Stimulated activated CD4-positive, alpha-beta T cell treated with anti-CD3 and anti-CD28 coated beads, Interleukin-15, amount 100 ng/mL, for 48 hours (primary cell): Measurements from ENCODE around the gene GREB1.
"Not testable (repeated sequence)": the region's sequence is repeated elsewhere in the genome, so short reads cannot be mapped to it uniquely, and the experiment has no call there.

Experiments used
- DNase-seq, 2 donors: peaks; one replicate each; pipeline ENCODE4 v3.0.0-alpha.2; 2020; ENCODE audit warnings: low read depth in 2 of 2

Gene GREB1

GRCh38 chr2:11634584-11634983, 100.7 kb downstream of the GREB1 start:
- DNase-seq, result no peak

- DNase-seq, result no peak
Observed at GRCh38 chr2:11635141-11635540, 101.3 kb downstream of the GREB1 start.

DNA sequence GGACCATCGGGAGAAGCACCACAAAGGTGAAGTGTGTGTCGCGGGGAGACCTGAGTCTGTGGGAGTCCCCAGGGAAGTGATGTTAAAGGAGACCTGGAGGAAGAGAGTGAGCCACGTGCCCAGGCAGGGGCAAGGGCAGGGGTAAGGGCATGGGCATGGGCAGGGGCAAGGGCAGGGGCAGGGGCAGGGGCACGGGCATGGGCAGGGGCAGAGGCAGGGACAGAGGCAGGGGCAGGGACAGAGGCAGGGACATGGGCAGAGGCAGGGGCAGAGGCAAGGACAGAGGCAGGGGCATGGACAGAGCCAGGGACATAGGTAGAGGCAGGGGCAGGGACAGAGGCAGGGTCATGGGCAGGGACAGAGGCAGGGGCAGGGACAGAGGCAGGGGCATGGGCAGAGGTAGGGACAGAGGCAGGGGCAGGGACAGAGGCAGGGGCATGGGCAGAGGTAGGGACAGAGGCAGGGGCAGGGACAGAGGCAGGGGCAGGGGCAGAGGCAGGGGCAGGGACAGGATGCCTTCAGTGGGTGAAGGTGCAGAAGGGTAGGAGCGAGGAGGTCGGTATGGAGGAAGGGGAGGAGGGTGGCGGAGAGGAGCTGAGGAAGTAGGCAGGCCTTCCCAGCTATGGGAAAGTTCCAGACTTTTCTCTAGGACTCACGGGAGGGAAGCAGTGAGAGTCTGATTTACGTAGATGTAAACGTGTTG, 102.9 kb downstream of the GREB1 start:
- DNase-seq, result no peak

DNA sequence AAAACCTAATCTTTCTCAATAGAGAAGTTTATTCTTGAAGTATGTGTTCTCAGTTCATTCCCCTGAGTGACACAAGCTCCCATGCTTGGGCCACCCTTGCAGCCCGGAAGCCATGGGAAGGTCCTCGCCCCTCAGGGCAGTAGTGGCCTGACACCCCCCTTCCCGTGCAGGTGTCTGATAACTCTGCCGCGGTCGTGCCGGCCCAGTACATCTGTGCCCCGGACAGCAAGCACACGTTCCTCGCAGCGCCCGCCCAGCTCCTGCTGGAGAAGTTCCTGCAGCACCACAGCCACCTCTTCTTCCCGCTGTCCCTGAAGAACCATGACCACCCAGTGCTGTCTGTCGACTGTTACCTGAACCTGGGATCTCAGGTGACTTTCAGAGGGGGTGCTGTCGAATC, 103.7 kb downstream of the GREB1 start:
- no peak for DNase-seq

DNA sequence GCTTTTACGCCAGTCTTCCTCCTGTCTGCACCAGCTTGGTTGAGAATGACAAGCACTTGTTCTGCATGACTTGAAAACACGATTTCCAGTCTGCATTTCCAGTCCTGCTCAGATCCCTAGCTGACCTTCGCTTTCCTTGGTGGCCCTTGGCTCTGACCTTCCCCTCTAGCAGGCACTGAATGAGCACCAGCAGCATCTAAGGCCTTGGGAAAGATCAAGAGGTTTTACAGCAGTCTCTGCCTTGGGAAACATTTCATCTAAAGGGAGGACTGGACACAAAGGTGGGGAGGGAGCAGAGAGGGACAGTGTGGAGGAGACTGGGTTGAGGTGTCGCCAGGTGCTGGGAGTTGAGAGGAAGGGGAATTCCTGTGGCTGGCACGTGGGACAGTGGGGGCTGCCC, 105.7 kb downstream of the GREB1 start:
- DNase-seq, result no peak

- DNase-seq, result no peak
Observed at GRCh38 chr2:11640132-11640531, 106.3 kb downstream of the GREB1 start.

- DNase-seq, result no peak
Observed at GRCh38 chr2:11642972-11643371, 109.1 kb downstream of the GREB1 start.

DNA sequence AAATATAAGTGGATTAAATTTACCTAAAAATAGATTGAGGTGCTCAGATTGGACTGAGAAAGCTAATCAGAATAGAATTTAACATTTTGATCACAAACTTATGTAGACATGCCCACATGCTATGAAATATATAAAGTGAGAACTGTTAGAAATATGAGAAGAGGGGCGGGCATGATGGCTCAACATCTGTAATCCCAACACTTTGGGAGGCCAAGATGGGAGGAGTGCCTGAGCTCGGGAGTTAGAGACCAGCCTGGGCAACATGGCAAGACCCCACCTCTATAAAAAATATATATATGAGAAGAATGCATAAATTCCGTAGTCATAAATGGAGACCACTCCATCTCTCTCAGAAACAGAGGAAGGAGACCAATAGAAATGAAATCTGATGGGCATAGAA, 110.4 kb downstream of the GREB1 start:
- DNase-seq, result no peak

DNA sequence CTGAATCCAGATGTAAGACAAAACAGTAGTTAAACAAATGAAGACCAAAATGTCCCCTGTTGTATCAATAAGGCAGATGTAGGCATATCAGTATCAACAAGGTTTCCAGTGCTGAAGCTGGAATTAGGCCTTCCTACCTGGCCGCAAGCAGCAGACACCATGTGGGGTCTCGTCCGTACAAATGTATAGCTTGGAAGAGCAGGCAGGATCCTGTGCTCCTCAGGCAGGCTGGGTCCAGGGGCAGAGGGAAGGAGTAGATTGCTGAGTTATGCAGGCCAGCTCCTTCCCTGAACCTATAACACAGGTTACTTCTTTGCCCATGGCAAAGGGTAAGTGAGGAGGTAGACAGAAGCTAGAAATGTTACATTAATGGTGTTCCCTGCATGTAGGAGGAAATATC, 112.7 kb downstream of the GREB1 start:
- no peak for DNase-seq

- no peak for DNase-seq
Observed at GRCh38 chr2:11647834-11648600, 114.2 kb downstream of the GREB1 start.

DNA sequence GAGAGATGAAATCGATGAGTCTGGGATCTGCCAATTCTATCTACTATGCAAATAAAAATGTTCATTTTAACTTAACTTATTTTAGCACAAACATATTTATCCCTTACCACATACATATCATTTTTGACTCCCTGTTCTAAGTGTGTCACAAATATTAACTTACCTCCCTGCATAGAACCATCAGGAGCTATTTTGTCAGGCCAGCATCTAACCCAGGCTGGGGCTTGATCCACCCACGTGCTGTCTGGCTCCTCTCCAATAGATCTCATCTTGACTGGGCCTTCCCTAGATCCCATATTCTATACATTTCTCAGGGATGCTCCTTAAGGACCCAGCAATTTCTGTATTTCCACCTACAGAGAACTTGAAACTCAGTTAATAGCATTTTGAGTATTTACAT, 115.2 kb downstream of the GREB1 start:
- DNase-seq, result no peak

GRCh38 chr2:11651856-11652548, 118.2 kb downstream of the GREB1 start:
- DNase-seq, result no peak

GRCh38 chr2:11652553-11652952, 118.7 kb downstream of the GREB1 start:
- no peak for DNase-seq

DNA sequence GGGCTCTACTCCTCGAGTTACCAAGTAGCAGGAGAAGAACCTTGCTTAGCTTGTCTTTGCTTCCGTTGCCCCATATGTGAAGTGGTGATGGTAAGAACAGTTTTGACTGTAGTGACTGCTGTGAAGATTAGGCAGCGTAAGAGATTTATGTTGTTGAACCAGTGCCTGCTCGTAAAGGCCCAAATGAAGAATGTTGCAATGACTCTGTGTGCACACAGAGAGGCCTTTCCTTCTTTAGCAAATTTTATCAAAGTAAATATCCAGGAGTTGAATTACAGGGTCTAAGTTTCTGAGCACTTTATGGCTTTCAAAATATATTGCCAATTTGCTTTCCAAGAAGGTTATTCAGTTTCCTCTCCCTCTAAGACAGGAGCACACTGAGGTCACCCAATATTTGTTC, 121.7 kb downstream of the GREB1 start:
- DNase-seq, result no peak

- no peak for DNase-seq
Observed at GRCh38 chr2:11656252-11656651, 122.4 kb downstream of the GREB1 start.

DNA sequence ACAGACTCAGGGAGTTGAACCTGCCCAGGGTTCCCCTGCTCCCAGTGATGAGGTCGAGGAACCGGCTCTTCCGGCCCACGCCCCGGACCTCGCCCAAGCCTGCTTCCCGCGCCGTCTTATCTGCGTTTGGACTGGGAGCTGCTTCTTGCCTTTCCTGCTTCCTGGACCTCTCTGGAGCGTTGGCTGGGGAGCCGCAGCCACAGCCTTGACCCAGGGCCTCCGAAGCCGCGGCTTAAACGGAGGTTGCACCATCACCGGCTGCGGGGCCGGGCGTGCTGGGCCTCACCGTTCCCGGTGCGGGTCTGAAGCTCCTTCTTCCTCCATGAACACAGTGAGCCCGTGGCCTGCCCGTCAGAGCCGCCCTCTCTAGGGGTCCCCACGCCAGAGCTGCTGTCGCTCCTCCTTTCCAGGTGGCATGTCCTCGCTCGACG, 122.8 kb downstream of the GREB1 start:
- DNase-seq, result no peak

DNA sequence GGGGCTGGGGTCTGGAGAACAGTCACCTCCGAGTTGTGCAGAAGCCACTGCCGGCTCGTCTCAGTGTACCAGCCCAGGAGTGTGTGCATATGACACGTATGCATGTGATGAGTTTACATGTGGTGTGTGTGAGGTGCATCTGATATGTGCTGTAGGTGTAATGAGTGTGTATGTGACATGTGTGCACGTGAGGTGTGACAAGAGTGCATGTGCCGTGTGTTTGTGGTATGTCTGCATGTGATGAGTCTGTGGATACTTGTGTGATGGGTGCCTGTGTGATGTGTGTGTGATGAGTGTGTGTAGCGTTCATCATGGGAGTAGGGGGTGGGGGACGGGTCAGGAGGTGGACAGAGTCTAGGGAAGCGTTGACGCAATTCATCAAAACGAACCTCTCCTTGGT, 123.3 kb downstream of the GREB1 start:
- no peak for DNase-seq

GRCh38 chr2:11657646-11658045, 123.8 kb downstream of the GREB1 start:
- no peak for DNase-seq

DNA sequence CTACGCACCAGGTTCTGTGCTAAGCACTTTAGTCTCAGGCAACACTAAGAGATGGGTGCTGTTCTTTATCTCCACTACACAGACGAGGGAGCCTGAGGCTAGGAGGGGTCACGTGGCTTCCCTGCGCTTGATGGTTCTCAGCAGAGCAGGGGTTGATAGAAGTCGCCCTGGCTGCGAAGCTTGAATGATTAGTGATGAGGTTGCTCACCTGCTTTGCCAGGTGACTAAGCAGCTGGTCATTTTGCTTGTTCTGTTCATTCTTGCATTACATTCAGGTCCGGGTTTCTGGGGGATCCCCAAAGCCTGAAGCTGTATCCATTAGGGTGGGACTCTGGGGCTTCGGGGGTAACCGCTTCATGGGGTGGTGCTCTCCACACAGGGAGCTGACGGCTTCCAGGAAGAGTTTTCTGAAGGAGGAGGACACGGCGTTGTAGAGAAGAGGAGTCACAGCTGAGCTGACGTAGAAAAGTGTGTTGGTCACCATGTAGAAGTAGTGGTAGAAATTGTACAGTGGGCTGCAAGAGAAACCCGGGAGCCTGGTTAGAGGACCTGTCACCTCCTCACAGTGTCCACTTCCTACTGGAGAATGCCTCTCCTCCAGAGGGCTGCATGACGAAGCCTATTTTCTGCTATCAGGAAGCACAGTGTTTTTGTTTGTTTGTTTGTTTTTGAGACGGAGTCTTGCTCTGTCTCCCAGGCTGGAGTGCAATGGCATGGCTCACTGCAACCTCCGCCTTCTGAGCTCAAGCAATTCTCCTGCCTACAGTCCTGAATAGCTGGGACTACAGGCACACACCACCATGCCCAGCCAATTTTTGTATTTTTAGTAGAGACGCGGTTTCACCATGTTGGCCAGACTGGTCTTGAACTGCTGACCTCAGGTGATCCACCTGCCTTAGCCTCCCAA, 124.6 kb downstream of the GREB1 start:
- DNase-seq, result no peak

- DNase-seq, result no peak
Observed at GRCh38 chr2:11659115-11659475, 125.2 kb downstream of the GREB1 start.

GRCh38 chr2:11659851-11660250, 126.0 kb downstream of the GREB1 start:
- DNase-seq, result no peak

DNA sequence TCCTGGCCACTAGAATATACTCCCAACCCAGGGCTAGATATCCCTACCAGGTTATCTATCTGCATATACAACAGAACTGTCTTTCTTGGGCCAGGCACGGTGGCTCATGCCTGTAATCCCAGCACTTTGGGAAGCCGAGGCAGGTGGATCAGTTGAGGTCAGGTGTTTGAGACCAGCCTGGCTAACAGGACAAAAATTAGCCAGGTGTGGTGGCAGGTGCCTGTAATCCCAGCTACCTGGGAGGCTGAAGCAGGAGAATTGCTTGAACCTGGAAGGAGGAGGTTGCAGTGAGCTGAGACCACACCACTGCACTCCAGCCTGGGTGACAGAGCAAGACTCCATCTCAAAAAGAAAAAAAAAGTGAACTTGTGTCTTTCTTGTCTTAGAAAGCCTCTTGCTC, 126.6 kb downstream of the GREB1 start:
- not testable (repeated sequence) for DNase-seq
